CD14-positive monocyte (primary cell): ENCODE results near the gene SORBS1. TPM values are rescaled to one million over a fixed set of nuclear protein-coding genes. Genes with fewer than 3 reads are reported as not detected.
A peak's percentile ranks its signal among the peaks of the same experiment; 100 is the strongest.

Source experiments
- DNase-seq, 3 donors: peaks; one replicate each; pipeline ENCODE4 v3.0.0-alpha.2; 2011 to 2022
- H2AFZ ChIP-seq: 2 replicates; pipeline ENCODE4 v1.6.0; 2012; ENCODE audit warnings: mild to moderate bottlenecking, low read depth, low read length, inconsistent platforms; ENCODE audit not compliant: insufficient read depth, poor library complexity, severe bottlenecking
- H3K27ac ChIP-seq, 2 donors: 1 replicate in 1 of 2; 2 replicates in 1 of 2; pipeline ENCODE4 v1.5.1; 2012 to 2013; ENCODE audit warnings: low read length in 2 of 2, control low read depth in 1 of 2, inconsistent platforms in 1 of 2, low read depth in 1 of 2, mild to moderate bottlenecking in 1 of 2
- H3K27me3 ChIP-seq, 2 donors: one replicate each; pipeline versions ENCODE4 v1.6.0 to v1.6.1; 2011 to 2013; ENCODE audit warnings: low read length in 2 of 2; ENCODE audit not compliant: control insufficient read depth in 2 of 2, insufficient read depth in 2 of 2
- H3K36me3 ChIP-seq, 2 donors: replicated peaks in 1 of 2; 1 replicate in 1 of 2; 2 replicates in 1 of 2; pipeline versions ENCODE4 v1.5.1 to v1.6.1; 2012 to 2013; ENCODE audit warnings: low read length in 2 of 2, control low read depth in 1 of 2, inconsistent platforms in 1 of 2, mild to moderate bottlenecking in 1 of 2; ENCODE audit not compliant: insufficient read depth in 2 of 2, control insufficient read depth in 1 of 2
- H3K4me1 ChIP-seq, 2 donors: 1 replicate in 1 of 2; 2 replicates in 1 of 2; pipeline versions ENCODE4 v1.5.1 to v1.6.1; 2012 to 2013; ENCODE audit warnings: low read length in 2 of 2, control low read depth in 1 of 2, inconsistent platforms in 1 of 2, mild to moderate bottlenecking in 1 of 2, moderate library complexity in 1 of 2; ENCODE audit not compliant: insufficient read depth in 2 of 2, control insufficient read depth in 1 of 2
- H3K4me2 ChIP-seq: replicated peaks from 2 replicates; pipeline ENCODE3; 2012; ENCODE audit warnings: low read length, moderate library complexity, mild to moderate bottlenecking; ENCODE audit not compliant: poor library complexity, severe bottlenecking; ENCODE audit errors: extremely low read depth
- H3K4me3 ChIP-seq, 3 experiments: fragments of 200-600 bp in 1 of 3; sonication (generic) in 1 of 3; replicated peaks in 1 of 3; 1 replicate in 2 of 3; 2 replicates in 1 of 3; pipeline ENCODE4 v1.5.1; 2011 to 2013; ENCODE audit warnings: low read length in 3 of 3, mild to moderate bottlenecking in 3 of 3, control low read depth in 2 of 3, low read depth in 2 of 3, inconsistent platforms in 1 of 3, moderate library complexity in 1 of 3
- H3K79me2 ChIP-seq: 2 replicates; pipeline ENCODE4 v1.6.0; 2012; ENCODE audit warnings: mild to moderate bottlenecking, control low read depth, inconsistent platforms, low read length, moderate library complexity; ENCODE audit not compliant: insufficient read depth
- H3K9ac ChIP-seq: 2 replicates; pipeline ENCODE4 v1.6.0; 2017; ENCODE audit warnings: low read length, mild to moderate bottlenecking; ENCODE audit not compliant: insufficient read depth, poor library complexity, severe bottlenecking
- H3K9me3 ChIP-seq, 2 donors: replicated peaks in 1 of 2; 1 replicate in 1 of 2; 2 replicates in 1 of 2; pipeline versions ENCODE4 v1.5.1 to v1.6.1; 2012 to 2013; ENCODE audit warnings: low read length in 2 of 2, control low read depth in 1 of 2; ENCODE audit not compliant: control insufficient read depth in 1 of 2, insufficient read depth in 1 of 2
- H4K20me1 ChIP-seq: 2 replicates; pipeline ENCODE4 v1.6.0; 2012; ENCODE audit warnings: mild to moderate bottlenecking, low read length, control low read depth, moderate library complexity; ENCODE audit not compliant: insufficient read depth
- H3K27ac Mint-ChIP-seq, 7 donors: one replicate each; pipeline ENCODE4 v1.8.0; 2020; ENCODE audit warnings: mild to moderate bottlenecking in 7 of 7, mixed read lengths in 7 of 7, moderate library complexity in 6 of 7, inconsistent platforms in 2 of 7
- H3K27me3 Mint-ChIP-seq, 3 donors: one replicate each; pipeline ENCODE4 v1.8.0; 2021 to 2022; ENCODE audit warnings: low read depth in 3 of 3, mild to moderate bottlenecking in 3 of 3, mixed read lengths in 3 of 3, moderate library complexity in 3 of 3, inconsistent platforms in 1 of 3
- H3K36me3 Mint-ChIP-seq, 2 donors: one replicate each; pipeline ENCODE4 v1.8.0; 2020; ENCODE audit warnings: mixed read lengths in 2 of 2, inconsistent platforms in 1 of 2, mild to moderate bottlenecking in 1 of 2
- H3K4me1 Mint-ChIP-seq: one replicate; pipeline ENCODE4 v1.8.0; 2020; ENCODE audit warnings: mild to moderate bottlenecking, mixed read lengths
- H3K4me3 Mint-ChIP-seq, 2 donors: one replicate each; pipeline ENCODE4 v1.8.0; 2020; ENCODE audit warnings: mild to moderate bottlenecking in 2 of 2, mixed read lengths in 2 of 2, moderate library complexity in 1 of 2
- H3K9me3 Mint-ChIP-seq, 7 donors: one replicate each; pipeline ENCODE4 v1.8.0; 2020 to 2022; ENCODE audit warnings: mixed read lengths in 7 of 7, mild to moderate bottlenecking in 6 of 7, moderate library complexity in 6 of 7, inconsistent platforms in 2 of 7
- CTCF ChIP-seq: fragments of 200-600 bp; IDR thresholded peaks from one replicate; pipeline ENCODE4 v1.8.0; 2022; ENCODE audit warnings: antibody characterized with exemption, mild to moderate bottlenecking
- whole genome bisulfite sequencing: methylation state at CpG from one replicate; pipeline ENCODE4 v1.1.5; 2013; ENCODE audit warnings: missing lambda C conversion rate; ENCODE audit not compliant: insufficient coverage; 5-methylcytosine and 5-hydroxymethylcytosine counted together
- intact Hi-C, 2 donors: fragments of 100-400 bp; cut with micrococcal nuclease; formaldehyde crosslinking; loops; one replicate each; pipeline versions ENCODE4 v1.15.0 to v1.15.1; 2023
- polyA plus RNA-seq, 3 donors: library from polyadenylated mRNA; depleted of rRNA in 1 of 3; unstranded in 2 of 3; stranded (reverse) in 1 of 3; fragments of 300-500 nt in 2 of 3; fragments of >200 nt in 1 of 3; fragmentation: Illumina TruSeq in 2 of 3; gene quantifications; 1 replicate in 2 of 3; 2 replicates in 1 of 3; pipeline ENCODE4 v1.2.3, GENCODE V29; 2012 to 2021

The SORBS1 gene
- polyA plus RNA-seq, 3 donors = 0.08 to 0.15 TPM; not detected in 1

GRCh38 chr10:95388109-95388471 lies 173.1 kb downstream of the SORBS1 start:
- DNase-seq = no peak
- peaks cover 9 to 12% of the 10 kb centered on the region in 2 donors for H3K4me1 ChIP-seq

GRCh38 chr10:95384011-95384704 lies 177.0 kb downstream of the SORBS1 start:
- H3K27ac Mint-ChIP-seq = peak overlapping the region in 2 of 7 donors; percentile 9 to 38
- Histone ChIP-seq H3K4me3 (no peak overlapping the region), H3K36me3 (no peaks in the 10 kb centered on the region), H3K4me2 (no peak overlapping the region), H3K9ac (no peak overlapping the region), H3K4me1 (peaks cover 9 to 12% of the 10 kb centered on the region in 2 donors), H3K27me3 (no peaks in the 10 kb centered on the region), H2AFZ (no peak overlapping the region), H3K27ac (no peak overlapping the region), H3K9me3 (no peaks in the 10 kb centered on the region), H4K20me1 (no peaks in the 10 kb centered on the region), H3K79me2 (no peaks in the 10 kb centered on the region)
- H3K36me3 Mint-ChIP-seq = no peaks in the 10 kb centered on the region
- intact Hi-C loops = no loop called here
- DNase-seq = no peak
- 87% methylated on average over 4 of the region's 12 CpGs for WGBS
- H3K4me3 Mint-ChIP-seq = no peak overlapping the region
- TF ChIP-seq CTCF = no peak
- H3K4me1 Mint-ChIP-seq = peaks cover 14% of the 10 kb centered on the region
- H3K9me3 Mint-ChIP-seq = peaks cover 0 to 3% (median 0%) of the 10 kb centered on the region in 7 donors
- no peaks in the 10 kb centered on the region for H3K27me3 Mint-ChIP-seq

More at GRCh38 chr10:95388109-95388471, 173.1 kb downstream of the SORBS1 start:
- Histone ChIP-seq H3K27me3 (no peaks in the 10 kb centered on the region), H3K36me3 (no peaks in the 10 kb centered on the region), H3K27ac (peak overlapping the region in 1 of 2 donors; percentile 3), H3K9me3 (no peaks in the 10 kb centered on the region), H3K4me2 (no peak overlapping the region), H4K20me1 (no peaks in the 10 kb centered on the region), H3K9ac (no peak overlapping the region), H2AFZ (no peak overlapping the region), H3K4me3 (no peak overlapping the region), H3K79me2 (no peaks in the 10 kb centered on the region)
- intact Hi-C loops = no loop called here
- H3K27ac Mint-ChIP-seq = peak overlapping the region; percentile 76 to 94 (median 93)
- H3K27me3 Mint-ChIP-seq = peaks cover 0 to 1% (median 0%) of the 10 kb centered on the region in 3 donors
- no peaks in the 10 kb centered on the region for H3K36me3 Mint-ChIP-seq
- no peak for TF ChIP-seq CTCF
- H3K4me1 Mint-ChIP-seq = peaks cover 14% of the 10 kb centered on the region
- H3K4me3 Mint-ChIP-seq = no peak overlapping the region
- 92% methylated on average over 4 of the region's 5 CpGs for WGBS
- peaks cover 0 to 3% (median 0%) of the 10 kb centered on the region in 7 donors for H3K9me3 Mint-ChIP-seq
